K562 (cell line): ENCODE measurements around the gene CHST14. TPM values are rescaled to one million over a fixed set of nuclear protein-coding genes. Genes with fewer than 3 reads are reported as not detected.

ENCODE experiments used
- ATF1 ChIP-seq, 2 experiments: fragments of 450-650 bp in 1 of 2; IDR thresholded peaks; 2 replicates each; pipeline ENCODE4 v1.6.1; 2016; ENCODE audit warnings: missing compliant biosample characterization in 1 of 2, missing genetic modification characterization in 1 of 2
- BCL6 ChIP-seq: fragments of 250-450 bp; sonication (Bioruptor Pico); IDR thresholded peaks from 2 replicates; pipeline ENCODE4 v1.4.0; 2020
- CBFA2T2 ChIP-seq: fragments of 450-650 bp; conservative IDR thresholded peaks from 2 replicates; pipeline ENCODE4 v1.6.1; 2017; ENCODE audit warnings: mild to moderate bottlenecking
- CBX3 ChIP-seq, 2 experiments: IDR thresholded peaks; 1 replicate in 1 of 2; 2 replicates in 1 of 2; pipeline ENCODE4 v1.6.1; 2012; ENCODE audit warnings: inconsistent platforms in 2 of 2, low read length in 2 of 2, borderline replicate concordance in 1 of 2, control low read depth in 1 of 2
- FIP1L1 ChIP-seq: fragments of 200-400 bp; formaldehyde crosslinking; IDR thresholded peaks from 2 replicates; pipeline ENCODE4 v1.6.1; 2018; ENCODE audit warnings: mild to moderate bottlenecking, low read depth, low read length; ENCODE audit not compliant: poor library complexity, severe bottlenecking
- HDAC1 ChIP-seq, 2 experiments: fragments of 450-650 bp; IDR thresholded peaks; 2 replicates each; pipeline ENCODE4 v1.6.1; 2016 to 2017; ENCODE audit warnings: inconsistent platforms in 1 of 2, mild to moderate bottlenecking in 1 of 2, moderate library complexity in 1 of 2
- HDAC3 ChIP-seq: fragments of 450-650 bp; IDR thresholded peaks from 2 replicates; pipeline ENCODE4 v1.6.1; 2018; ENCODE audit warnings: borderline replicate concordance, mild to moderate bottlenecking, moderate library complexity; ENCODE audit not compliant: partially characterized antibody
- IRF2 ChIP-seq: sonication (generic); formaldehyde crosslinking; IDR thresholded peaks from 2 replicates; pipeline ENCODE4 v1.8.1; 2022; ENCODE audit warnings: mild to moderate bottlenecking, missing genetic modification reagents
- KLF1 ChIP-seq: fragments of 450-650 bp; IDR thresholded peaks from 2 replicates; pipeline ENCODE4 v1.6.1; 2016; ENCODE audit warnings: missing genetic modification characterization, missing compliant biosample characterization
- MCM3 ChIP-seq: fragments of 450-650 bp; IDR thresholded peaks from 2 replicates; pipeline ENCODE4 v1.6.1; 2016
- NFIX ChIP-seq: fragments of 250-450 bp; sonication (Bioruptor Pico); IDR thresholded peaks from 2 replicates; pipeline ENCODE4 v1.4.0; 2020; ENCODE audit warnings: low read depth, mild to moderate bottlenecking, moderate library complexity
- RBM25 ChIP-seq: fragments of 200-400 bp; formaldehyde crosslinking; IDR thresholded peaks from 2 replicates; pipeline ENCODE4 v1.6.1; 2018; ENCODE audit warnings: low read length, low read depth, moderate library complexity; ENCODE audit not compliant: severe bottlenecking
- RCOR1 ChIP-seq, 2 experiments: IDR thresholded peaks; 2 replicates each; pipeline ENCODE4 v1.6.1; 2012; ENCODE audit warnings: low read depth in 2 of 2, low read length in 2 of 2, borderline replicate concordance in 1 of 2, improper control_type of control experiment in 1 of 2
- SMARCE1 ChIP-seq: fragments of 450-650 bp; IDR thresholded peaks from 2 replicates; pipeline ENCODE4 v1.7.1; 2016; ENCODE audit warnings: mild to moderate bottlenecking
- SUPT5H ChIP-seq: fragments of 450-650 bp; IDR thresholded peaks from 2 replicates; pipeline ENCODE4 v1.6.1; 2016
- TGIF2 ChIP-seq: sonication (generic); formaldehyde crosslinking; IDR thresholded peaks from 2 replicates; pipeline ENCODE4 v1.8.1; 2022; ENCODE audit warnings: mild to moderate bottlenecking, missing genetic modification reagents, moderate library complexity
- ZNF785 ChIP-seq: fragments of 250-450 bp; sonication (Bioruptor Pico); IDR thresholded peaks from 2 replicates; pipeline ENCODE4 v1.4.0; 2020; ENCODE audit warnings: mild to moderate bottlenecking
- ZSCAN32 ChIP-seq: fragments of 450-650 bp; formaldehyde crosslinking; IDR thresholded peaks from 2 replicates; pipeline ENCODE4 v1.4.0; 2020; ENCODE audit warnings: mild to moderate bottlenecking, moderate library complexity
- polyA plus RNA-seq, 8 experiments: library from polyadenylated mRNA; depleted of rRNA in 4 of 8; stranded (reverse) in 5 of 8; unstranded in 3 of 8; fragments of >200 nt; fragmentation: Nextera tagmentation in 2 of 8; fragmentation: Illumina TruSeq in 1 of 8; extraction: Ambion mirVana in 2 of 8; extraction: Trizol in 1 of 8; gene quantifications; 2 replicates each; pipeline versions ENCODE4 v1.2.1 to v1.2.3, GENCODE V29; 2011 to 2014; ENCODE audit warnings: inconsistent platforms in 1 of 8, missing spikeins in 1 of 8
- total RNA-seq, 7 experiments: library from RNA; depleted of rRNA in 6 of 7; stranded (reverse); fragments of >200 nt in 6 of 7; fragmentation: Illumina TruSeq in 2 of 7; extraction: Trizol in 2 of 7; gene quantifications; 2 replicates each; pipeline versions ENCODE4 v1.2.1 to v1.2.3, GENCODE V29; 2011 to 2021; ENCODE audit warnings: low replicate concordance in 1 of 7
- TF ChIP-seq, protein P1 (sequence below): IDR thresholded peaks from 2 replicates; pipeline ENCODE4 v1.6.1; 2016; ENCODE audit warnings: missing genetic modification characterization, missing compliant biosample characterization
- TF ChIP-seq, protein P2 (sequence below): fragments of 450-650 bp; IDR thresholded peaks from 2 replicates; pipeline ENCODE4 v1.6.1; 2014; ENCODE audit warnings: low read depth, mild to moderate bottlenecking, moderate library complexity, borderline replicate concordance
- TF ChIP-seq, protein P3 (sequence below), 2 experiments: fragments of 450-650 bp in 1 of 2; sonication (generic) in 1 of 2; formaldehyde crosslinking in 1 of 2; IDR thresholded peaks in 1 of 2; conservative IDR thresholded peaks in 1 of 2; 2 replicates each; pipeline versions ENCODE4 v1.6.1 to v1.8.1; 2016 to 2023; ENCODE audit warnings: mild to moderate bottlenecking in 2 of 2, moderate library complexity in 2 of 2, inconsistent platforms in 1 of 2, missing genetic modification reagents in 1 of 2
- TF ChIP-seq, protein P4 (sequence below): fragments of 450-650 bp; IDR thresholded peaks from 2 replicates; pipeline ENCODE4 v1.7.1; 2018; ENCODE audit warnings: mild to moderate bottlenecking, low read depth; ENCODE audit not compliant: partially characterized antibody

CHST14 gene
- total and polyA plus RNA-seq, 9 of the 15 experiments (the other 6 are each of a cell fraction or from before 2014, with no cell fraction given) = 1.6 to 12.1 (median 4.5) TPM

DNA sequence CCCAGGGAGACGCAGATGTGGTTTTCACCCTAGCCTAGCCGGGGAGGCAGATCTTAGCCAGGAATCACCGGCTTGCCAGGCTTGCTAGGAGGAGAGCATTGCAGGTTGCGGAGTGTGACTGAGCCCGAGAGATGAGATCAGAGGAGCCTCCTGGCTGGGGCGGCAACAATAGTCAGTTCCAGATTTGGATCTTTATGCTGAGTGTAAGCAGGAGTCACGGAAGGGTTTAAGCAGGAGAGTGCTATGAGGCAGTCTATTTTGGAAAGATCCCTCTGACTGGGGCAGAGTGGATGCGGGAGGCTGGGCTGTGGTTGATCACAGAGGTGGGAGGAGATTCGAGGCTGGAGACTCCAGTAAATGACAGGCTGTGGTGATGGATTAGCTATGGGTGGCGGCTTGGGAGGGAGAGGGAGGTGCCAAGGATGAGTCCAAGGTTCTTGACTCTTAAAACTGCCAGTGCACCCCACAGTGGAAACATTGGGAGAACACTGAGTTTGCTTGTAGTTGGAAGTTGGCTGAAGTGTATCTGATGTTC lies 40.4 kb upstream of the CHST14 start (continued):
- TF ChIP-seq KLF1 (tag) (no peak), TGIF2 (CRISPR knock-in tag) (no peak), NFIX (CRISPR knock-in tag) (no peak), FIP1L1 (no peak), SUPT5H (no peak), HDAC1 (IDR thresholded peaks at IDR 0.05) (peak in 1 of 2 experiments; percentile 40; a peak in 1 of 4 replicates), ATF1 (CRISPR knock-in tag; IDR thresholded peaks at IDR 0.05) (no peak), ATF1 (tag; IDR thresholded peaks at IDR 0.05) (no peak), RCOR1 (IDR thresholded peaks at IDR 0.05; ENCODE audit: borderline replicate concordance in 1 of 2, low read depth in 2 of 2, low read length in 2 of 2) (peak in 1 of 2 experiments; percentile 57; a peak in 2 of 4 replicates), MCM3 (no peak), ZNF785 (no peak), CBX3 (IDR thresholded peaks at IDR 0.05; ENCODE audit: borderline replicate concordance in 1 of 2, low read length in 2 of 2) (no peak; a peak in 1 of 3 replicates), SMARCE1 (peak; percentile 59; the same call in 1 of the 2 replicates), HDAC3 (no peak), BCL6 (CRISPR knock-in tag) (no peak), CBFA2T2 (no peak), IRF2 (CRISPR knock-in tag) (no peak), RBM25 (no peak), ZSCAN32 (no peak)
- TF ChIP-seq, protein P1, sequence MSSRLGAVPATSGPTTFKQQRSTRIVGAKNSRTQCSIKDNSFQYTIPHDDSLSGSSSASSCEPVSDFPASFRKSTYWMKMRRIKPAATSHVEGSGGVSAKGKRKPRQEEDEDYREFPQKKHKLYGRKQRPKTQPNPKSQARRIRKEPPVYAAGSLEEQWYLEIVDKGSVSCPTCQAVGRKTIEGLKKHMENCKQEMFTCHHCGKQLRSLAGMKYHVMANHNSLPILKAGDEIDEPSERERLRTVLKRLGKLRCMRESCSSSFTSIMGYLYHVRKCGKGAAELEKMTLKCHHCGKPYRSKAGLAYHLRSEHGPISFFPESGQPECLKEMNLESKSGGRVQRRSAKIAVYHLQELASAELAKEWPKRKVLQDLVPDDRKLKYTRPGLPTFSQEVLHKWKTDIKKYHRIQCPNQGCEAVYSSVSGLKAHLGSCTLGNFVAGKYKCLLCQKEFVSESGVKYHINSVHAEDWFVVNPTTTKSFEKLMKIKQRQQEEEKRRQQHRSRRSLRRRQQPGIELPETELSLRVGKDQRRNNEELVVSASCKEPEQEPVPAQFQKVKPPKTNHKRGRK (tag) = no peak
- TF ChIP-seq, protein P2, sequence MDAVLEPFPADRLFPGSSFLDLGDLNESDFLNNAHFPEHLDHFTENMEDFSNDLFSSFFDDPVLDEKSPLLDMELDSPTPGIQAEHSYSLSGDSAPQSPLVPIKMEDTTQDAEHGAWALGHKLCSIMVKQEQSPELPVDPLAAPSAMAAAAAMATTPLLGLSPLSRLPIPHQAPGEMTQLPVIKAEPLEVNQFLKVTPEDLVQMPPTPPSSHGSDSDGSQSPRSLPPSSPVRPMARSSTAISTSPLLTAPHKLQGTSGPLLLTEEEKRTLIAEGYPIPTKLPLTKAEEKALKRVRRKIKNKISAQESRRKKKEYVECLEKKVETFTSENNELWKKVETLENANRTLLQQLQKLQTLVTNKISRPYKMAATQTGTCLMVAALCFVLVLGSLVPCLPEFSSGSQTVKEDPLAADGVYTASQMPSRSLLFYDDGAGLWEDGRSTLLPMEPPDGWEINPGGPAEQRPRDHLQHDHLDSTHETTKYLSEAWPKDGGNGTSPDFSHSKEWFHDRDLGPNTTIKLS = no peak
- TF ChIP-seq, protein P3, sequence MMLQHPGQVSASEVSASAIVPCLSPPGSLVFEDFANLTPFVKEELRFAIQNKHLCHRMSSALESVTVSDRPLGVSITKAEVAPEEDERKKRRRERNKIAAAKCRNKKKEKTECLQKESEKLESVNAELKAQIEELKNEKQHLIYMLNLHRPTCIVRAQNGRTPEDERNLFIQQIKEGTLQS (IDR thresholded peaks at IDR 0.05) = peak; percentile 49
- TF ChIP-seq, protein P3 (CRISPR knock-in tag; conservative IDR thresholded peaks at IDR 0.05) = no peak
- TF ChIP-seq, protein P4, sequence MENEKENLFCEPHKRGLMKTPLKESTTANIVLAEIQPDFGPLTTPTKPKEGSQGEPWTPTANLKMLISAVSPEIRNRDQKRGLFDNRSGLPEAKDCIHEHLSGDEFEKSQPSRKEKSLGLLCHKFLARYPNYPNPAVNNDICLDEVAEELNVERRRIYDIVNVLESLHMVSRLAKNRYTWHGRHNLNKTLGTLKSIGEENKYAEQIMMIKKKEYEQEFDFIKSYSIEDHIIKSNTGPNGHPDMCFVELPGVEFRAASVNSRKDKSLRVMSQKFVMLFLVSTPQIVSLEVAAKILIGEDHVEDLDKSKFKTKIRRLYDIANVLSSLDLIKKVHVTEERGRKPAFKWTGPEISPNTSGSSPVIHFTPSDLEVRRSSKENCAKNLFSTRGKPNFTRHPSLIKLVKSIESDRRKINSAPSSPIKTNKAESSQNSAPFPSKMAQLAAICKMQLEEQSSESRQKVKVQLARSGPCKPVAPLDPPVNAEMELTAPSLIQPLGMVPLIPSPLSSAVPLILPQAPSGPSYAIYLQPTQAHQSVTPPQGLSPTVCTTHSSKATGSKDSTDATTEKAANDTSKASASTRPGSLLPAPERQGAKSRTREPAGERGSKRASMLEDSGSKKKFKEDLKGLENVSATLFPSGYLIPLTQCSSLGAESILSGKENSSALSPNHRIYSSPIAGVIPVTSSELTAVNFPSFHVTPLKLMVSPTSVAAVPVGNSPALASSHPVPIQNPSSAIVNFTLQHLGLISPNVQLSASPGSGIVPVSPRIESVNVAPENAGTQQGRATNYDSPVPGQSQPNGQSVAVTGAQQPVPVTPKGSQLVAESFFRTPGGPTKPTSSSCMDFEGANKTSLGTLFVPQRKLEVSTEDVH = no peak
